C4-2B (cell line): Measurements from ENCODE around the gene SMG9.

Source experiments
- CTCF ChIP-seq: fragments of 450-650 bp; conservative IDR thresholded peaks from 2 replicates; pipeline ENCODE4 v1.5.1; 2017; ENCODE audit warnings: mild to moderate bottlenecking
- ZFX ChIP-seq: fragments of 450-650 bp; IDR thresholded peaks from 2 replicates; pipeline ENCODE4 v1.6.1; 2017

DNA sequence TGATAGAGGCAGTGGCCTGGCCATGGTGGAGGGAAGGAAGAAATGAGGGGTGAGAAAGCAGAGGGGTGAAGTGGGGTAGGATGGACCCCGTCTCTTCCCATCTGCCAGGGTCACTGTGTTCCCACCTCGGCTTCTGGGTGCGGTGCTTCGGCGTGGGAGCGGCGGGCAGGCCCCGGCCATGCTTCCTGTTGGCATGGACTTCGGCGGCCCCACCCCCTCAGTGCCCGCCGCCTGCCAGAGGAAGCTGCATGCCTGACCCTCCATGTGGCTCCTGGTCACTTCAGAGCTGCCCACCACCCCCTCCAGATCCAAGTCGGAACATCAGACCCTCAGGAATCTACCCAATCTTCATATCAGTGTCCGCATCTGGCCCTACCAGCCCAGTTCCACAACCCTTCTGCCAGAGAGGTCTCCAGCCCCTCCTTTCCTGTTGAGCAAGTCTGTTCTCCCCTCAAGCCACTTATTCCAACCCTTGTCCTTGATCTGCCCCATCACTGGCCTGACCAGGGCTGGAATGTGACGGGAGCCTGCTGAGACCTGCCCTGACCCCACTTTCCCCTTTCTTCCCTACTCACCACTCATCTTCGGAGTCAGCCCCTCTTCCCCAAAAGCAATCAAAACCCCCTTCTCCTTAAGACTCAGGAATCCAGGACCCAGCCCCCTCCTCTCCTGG lies 24.5 kb upstream of the SMG9 start:
- TF ChIP-seq CTCF (no peak), ZFX (no peak)
